Measurements from ENCODE around the gene BCAS3.

- no peak for TF ChIP-seq POLR2A (IDR thresholded peaks at IDR 0.05)
- TF ChIP-seq CTCF (IDR thresholded peaks at IDR 0.05): no peak
These were observed 489.4 kb downstream of the BCAS3 start for GRCh38 chr17:61167075-61167474.

All from lower leg skin (tissue), 3 donors.